GM21786 (cell line): ENCODE data around the gene MRFAP1L1.

ENCODE experiments used
- ATAC-seq: cut with Tn5 transposase; IDR thresholded peaks from one replicate; pipeline ENCODE4 v1.9.1; 2021; ENCODE audit not compliant: unreplicated experiment

MRFAP1L1 gene

DNA sequence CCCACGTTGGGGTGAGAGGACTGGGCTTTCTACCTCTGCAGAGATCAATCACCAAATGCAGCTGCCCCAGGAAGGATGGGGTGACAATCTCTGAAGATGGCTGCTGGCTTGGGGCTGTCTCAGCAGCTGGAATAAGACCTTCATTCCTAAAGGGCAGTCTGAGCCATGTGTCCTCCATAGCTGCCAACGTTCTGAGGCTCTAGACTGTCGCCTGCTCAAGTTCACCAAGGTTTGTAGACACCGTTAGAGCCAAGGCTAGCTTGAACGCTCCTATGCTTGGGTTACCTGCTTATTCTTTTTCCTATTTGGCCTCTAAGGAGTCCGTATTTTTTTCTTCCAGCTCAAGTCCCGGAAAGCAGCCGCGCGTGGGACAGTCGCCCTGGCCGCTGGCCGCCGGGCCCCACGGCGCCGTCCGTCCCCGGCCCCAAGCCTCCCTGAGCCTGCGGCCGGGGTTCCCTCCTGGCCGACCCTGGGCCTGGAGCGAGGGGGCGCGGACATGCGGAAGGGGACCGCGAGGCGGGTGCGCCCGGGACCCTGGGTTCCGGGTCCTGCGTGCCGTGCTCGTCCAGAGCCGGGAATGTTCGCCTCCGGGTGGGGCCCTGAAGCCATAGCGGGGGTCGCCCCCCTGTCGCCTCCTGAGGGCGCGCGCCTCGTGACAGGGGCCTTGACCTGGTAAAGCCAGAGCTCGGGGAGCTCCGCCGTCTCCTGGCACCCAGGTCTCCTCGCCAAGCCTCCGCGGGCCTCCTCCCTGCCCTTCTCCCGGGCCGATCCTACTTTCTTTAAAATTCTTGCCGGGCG is 45.9 kb downstream of the MRFAP1L1 start:
- ATAC-seq: no peak

DNA sequence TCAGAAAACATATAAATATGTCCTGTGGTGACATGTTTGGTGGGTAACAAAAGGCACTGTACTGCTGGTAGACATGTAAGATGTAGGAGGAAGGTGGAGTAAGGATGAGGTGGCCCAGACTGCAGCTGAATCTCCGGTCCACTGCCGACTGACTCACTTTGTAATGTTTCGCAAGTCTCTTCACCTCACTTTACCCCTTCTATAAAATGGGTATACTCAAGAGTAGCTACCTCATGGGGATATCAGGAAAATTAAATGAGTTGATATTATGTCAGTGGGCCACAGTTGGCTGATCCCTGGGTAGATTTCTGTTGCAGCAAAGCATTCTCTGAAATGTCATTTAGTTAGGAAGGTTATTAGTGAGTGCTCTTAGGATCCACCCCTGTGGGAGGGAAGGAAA is 47.1 kb downstream of the MRFAP1L1 start:
- ATAC-seq: no peak

DNA sequence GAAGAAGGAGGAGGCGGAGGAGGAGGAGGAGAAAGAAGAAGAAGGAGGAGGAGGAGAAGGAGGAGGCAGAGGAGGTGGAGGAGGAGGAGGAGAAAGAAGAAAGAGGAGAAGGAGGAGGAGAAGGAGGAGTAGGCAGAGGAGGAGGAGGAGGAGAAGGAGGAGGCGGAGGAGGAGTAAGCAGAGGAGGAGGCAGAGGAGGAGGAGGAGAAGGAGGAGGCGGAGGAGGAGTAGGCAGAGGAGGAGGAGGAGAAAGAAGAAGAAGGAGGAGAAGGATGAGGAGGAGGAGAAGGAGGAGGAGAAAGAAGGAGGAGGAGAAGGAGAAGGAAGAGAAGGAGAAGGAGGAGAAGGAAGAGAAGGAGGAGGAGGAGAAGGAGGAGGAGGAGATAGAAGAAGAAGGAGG is 49.2 kb downstream of the MRFAP1L1 start:
- ATAC-seq: no peak

DNA sequence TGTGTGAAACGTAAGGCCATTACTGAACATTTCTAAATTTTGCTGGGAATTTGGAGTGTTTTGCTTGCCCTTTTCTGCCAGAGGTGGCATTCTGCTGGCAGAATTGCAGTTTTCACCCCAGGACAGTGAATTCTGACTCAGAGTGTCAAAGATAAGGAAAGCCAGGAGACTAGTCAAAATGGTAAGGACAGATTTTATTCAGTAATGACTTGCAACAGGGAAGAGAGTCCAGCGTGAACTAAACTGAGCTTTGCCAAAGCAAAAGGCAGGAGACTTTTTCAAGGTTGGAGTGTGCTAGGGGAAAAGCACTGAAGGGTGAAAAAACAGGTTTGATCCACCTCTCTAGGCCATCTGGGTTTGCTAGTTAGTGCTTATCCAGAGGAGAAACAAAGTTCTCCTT is 49.8 kb downstream of the MRFAP1L1 start:
- ATAC-seq: no peak

DNA sequence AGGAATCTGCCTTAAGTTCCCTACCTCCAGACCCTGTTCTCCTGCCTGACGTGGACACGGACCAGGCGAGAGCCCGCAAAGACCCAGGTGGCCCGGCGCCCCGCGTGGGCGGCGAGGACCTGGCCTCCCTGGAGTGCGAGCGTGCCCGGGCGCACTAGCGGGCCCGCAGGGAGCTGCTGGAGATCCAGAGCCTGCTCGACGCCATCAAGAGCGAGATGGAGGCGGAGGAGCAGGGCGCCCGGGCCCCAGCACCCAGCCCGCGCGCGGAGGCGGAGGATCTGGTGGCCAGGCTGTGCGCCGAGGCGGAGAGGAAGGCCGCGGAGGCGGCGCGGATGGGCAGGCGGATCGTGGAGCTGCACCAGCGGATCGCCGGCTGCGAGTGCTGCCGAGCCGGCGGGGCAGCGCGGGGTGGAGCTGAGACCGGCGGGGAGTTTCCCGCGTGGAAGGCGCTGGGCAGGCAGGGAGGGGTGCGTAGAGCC is 51.0 kb downstream of the MRFAP1L1 start:
- ATAC-seq: no peak

DNA sequence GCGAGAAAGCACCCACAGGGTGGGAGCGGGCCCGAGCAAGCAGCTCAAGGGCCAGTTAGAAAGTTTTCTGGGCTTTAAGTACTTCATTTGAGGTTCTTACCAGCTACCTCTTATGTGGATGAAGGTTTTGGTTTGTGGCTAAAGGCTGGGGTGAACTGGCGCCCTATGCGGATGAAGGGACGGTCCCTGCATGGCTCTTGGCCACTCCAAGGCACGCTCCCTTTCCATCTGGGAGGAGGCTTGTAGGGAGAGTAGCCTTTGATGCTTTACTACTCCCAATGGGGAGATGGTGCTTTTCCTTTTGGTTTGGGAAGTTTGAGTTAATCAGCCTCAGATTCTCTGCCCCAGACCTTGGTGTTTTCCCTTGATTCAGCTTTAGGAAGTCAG is 51.5 kb downstream of the MRFAP1L1 start:
- ATAC-seq: no peak
